GM18861 (cell line): ENCODE results near the gene PPARA.

ENCODE experiments used
- ATAC-seq: cut with Tn5 transposase; IDR thresholded peaks from one replicate; pipeline ENCODE4 v1.9.1; 2021; ENCODE audit not compliant: unreplicated experiment

Gene PPARA

DNA sequence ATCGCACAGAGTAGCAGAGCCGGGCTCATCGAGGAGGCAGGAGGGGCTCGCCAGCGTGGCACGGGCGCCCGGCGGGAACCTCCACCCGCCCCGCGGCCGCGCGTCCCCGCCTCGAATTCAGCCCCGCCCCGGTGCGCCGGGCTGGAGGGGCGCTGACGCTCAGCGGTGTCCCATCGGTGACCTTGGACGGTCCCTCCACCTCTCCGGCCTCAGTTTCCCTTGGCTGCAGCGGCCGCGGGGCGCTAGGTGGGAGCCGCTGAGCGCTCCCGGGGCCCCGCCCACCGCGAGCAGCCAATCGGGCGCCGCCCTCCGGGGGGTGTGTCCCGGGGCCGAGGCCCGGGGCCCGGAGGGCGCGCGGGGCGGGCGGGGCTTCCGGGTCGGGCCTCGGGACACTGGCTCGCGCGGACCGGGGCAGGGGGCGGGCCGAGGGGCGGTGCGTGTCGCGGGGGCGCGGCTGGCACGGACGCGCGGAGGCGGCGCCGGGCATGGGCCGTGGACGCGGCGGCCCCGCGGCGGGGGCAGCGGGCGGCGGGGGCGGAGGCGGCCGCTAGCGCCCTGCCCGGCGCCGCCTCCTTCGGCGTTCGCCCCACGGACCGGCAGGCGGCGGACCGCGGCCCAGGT lies at the start of gene PPARA:
Gene PPARA (plus strand): TSS at position 493 of the 621 bp plus-strand sequence. CDS start 47,858 bp downstream, outside the sequence.
- ATAC-seq = peak; percentile 59

DNA sequence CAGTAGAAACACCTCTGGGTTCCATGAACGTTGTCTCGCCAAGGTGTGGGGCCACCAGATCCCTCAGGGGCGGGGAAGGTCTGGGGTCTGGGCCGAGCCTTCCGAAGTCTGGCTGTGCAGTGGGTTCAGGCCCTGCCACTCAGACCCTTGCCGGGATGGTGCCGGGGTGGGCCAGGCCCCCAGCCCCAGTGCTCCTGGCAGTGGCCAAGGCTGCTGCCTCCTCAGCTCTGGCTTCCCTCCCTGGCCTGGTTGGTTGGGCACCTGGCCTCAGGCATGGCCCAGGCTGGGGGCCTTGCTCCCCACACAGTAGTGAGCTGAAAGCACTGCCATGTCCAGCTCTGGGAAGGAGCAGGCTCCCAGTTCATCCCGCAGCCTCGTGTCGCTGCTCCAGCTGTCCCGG lies 48.2 kb upstream of the PPARA start:
- no peak for ATAC-seq

- no peak for ATAC-seq
Observed at GRCh38 chr22:46102752-46103151, 47.6 kb upstream of the PPARA start.

GRCh38 chr22:46103181-46103580 lies 47.1 kb upstream of the PPARA start:
- ATAC-seq = no peak

GRCh38 chr22:46103664-46104063 lies 46.7 kb upstream of the PPARA start:
- ATAC-seq = no peak

DNA sequence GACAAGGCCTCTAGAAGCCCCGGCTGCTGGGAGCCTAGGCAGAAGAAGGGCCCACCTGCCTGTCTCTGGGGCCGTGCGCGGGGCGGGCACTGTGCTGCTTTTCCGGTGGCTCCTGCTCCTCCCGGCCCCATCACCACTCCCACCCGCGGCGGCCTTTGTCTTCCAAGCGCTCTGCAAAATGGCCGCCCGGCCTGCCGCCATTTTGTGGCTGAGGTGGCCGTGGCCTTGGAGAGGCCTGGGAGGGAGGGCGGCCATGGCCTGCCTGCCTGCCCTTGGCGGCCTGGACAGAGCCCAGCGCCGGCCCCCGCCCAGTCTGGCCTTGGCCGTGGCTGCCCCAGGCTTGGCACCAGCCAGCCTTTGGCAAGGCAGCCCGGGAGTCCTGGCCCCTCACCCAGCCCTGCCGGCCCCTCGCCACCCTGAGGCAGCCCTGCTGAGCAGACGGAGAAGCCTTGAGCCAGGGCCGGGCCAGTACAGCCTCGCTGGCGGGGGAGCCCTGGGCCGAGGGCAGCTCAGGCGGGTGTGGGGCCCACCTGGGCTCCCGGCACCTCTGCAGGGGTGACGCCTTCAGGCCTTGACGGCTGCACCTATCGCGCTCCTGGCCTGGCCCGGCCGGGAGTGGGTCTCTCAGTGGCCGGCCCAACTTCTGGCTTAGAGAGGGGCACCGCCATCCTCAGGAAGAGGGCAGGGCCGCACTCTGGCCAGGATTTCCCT lies 46.0 kb upstream of the PPARA start:
- ATAC-seq = no peak

DNA sequence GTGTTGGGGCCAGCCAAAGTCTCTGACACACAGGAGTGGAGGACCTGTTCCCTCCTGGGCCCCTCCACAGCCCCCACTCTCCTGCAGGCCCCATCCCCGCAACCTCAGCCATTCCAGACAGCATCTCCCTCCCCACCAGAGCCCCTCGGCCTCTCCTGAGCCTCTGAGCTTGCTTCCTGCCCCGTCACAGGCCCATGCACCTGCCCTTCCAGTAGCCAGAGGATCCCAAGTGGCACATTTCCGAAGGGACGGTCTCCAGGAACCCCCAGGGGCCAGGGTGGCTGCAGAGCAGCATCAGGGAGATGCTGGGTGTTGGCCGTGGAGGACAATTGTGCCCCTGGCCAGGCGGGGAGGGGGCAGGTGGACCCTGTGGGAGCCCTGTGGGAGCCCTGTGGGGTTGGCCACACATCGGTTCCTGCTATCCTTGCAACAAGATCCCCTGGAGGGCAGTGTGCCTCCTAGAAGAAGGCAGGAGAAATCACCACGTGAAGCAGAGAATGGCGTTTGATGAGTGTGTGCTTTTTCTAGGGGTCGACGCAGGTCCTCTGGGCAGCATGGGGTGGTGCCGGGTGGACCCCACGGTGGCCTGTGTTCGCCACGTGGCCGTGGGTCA lies 45.3 kb upstream of the PPARA start:
- no peak for ATAC-seq

DNA sequence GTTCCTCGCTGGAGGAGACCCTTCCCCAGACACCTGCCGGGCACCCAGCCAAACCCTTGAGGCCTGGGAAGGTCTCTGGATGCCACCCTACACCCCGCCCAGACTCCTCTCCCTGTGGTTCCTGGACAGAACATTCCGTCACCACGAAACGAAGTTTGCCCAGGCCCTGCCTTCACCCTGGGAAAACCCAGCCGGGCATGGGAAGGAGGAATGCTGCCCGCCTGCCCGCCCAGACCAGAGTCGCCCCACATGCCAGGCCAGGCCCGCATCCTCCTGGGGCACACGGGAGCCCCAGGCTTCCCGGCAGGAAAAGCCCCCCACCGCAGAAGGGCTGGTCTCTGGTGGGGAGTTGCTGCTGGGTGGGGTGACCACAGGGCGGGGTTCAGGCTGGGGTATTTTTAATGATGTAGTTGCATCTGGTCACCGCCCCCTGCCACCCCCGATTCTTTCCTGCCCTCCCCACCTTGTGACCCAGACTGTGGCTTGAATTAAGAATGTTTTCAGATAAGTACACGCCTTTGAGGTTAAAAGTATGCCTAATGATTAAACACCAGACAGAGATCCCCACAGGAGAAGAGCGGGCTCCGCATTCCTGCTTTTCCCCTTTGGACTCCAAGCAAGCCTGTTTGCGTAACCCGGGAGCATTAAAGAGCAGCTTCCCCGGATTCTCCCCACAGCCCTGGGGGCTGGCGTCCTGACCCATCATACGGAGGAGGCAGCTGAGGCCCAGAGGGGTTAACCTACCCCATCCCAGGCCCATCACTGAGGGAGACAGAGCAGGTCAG lies 44.6 kb upstream of the PPARA start:
- no peak for ATAC-seq

- ATAC-seq = no peak
Observed at GRCh38 chr22:46106279-46107022, 43.9 kb upstream of the PPARA start.

- ATAC-seq = no peak
Observed at GRCh38 chr22:46107089-46107664, 43.1 kb upstream of the PPARA start.

DNA sequence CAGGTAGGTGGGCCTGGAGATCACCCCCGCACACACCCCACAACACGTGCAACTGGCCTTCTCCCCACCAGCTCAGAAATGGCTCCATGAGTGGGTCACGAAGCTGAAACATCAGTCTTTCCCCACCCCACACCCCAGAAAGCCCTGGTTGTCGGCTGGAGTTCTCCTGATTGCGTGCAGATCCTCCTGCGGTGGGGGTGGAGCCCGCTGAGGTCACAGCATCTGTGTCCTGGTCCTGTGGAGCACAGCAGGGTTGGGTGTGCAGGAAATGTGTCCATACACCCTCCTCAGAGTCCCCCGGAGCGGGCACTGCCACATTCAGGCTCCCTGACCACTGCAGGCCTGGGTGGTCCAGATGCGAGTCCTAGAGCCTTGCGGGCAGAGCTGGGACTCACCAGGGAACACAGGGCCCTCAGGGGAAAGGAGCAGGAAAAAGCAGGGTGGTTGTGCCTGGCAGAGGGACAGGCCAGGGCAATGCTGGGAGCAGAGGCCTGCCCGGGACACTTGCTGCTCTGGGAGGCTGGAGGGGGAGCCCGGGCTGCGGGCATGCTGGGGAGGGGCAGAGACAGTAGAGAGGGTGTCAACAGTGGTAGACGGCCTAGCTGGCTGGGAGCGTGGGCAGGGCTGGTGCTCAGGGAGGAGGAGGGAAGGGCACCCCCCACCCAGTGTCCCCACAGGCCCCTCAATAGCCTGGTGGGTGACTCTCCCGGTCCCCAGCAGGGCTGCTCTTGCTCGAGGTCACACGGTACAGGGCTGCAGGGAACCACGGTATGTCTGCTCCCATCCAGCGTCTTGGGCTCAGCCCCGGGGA lies 42.4 kb upstream of the PPARA start:
- ATAC-seq = no peak

GRCh38 chr22:46108564-46109473 lies 41.5 kb upstream of the PPARA start:
- ATAC-seq = no peak

DNA sequence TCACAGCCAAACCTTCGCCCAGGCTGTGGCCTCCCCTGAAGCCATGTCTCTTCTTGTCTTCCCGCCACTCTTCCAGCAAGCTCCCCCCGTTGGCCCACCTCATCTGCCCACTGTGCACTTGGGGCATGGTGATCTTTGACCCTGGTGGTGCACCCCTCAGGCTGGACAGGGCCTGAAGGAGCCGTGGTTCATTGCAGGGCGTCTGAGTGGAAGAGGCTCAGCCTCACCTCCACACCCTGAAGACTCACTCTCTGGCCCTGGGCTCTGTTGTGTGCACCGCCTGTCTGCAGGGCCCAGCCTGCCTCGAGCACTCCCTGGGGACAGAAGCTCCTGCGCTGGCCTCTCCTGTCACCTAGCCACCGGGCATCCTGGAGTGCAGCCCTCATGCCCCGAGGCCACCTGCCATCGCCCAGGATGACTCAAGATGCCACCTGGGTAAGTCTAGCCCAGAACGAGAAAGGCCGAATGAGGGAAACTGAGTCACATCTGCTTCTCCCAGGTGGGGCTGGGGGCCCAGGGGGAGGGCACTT lies 40.8 kb upstream of the PPARA start:
- no peak for ATAC-seq

GRCh38 chr22:46110215-46110614 lies 40.1 kb upstream of the PPARA start:
- no peak for ATAC-seq

DNA sequence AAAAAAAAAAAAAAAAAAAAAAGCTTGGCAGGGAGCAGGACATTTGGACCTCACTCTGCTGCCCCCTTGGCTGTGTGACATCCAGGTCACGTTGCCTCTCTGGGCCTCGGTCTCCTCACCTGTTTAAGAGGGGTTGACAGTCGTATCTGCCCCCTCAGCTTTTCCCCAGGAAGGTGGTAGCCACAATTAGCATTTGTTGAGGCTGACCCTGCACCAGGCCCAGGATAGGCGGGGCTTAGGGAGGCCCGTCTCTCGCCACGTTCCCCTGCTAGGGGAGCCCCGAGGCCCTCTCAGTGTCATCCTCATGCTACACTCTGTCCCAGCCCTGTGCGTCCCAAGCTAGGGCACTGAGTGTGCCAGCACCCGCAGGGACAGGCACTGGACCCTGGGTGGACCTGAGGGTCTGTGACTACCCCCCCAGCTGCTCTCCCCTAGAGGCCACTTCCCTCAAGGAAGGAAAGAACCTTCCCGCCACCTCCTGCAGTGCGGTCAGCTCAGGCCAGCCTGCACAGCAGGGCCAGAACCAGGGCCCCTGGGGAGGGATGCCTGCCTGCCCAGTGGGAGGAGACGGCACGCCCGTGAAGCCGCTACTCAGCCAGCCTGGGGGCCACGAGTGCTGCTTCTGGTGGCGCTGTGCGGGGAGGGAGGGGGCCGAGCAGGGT lies 38.5 kb upstream of the PPARA start:
- no peak for ATAC-seq

GRCh38 chr22:46112405-46112804 lies 37.9 kb upstream of the PPARA start:
- no peak for ATAC-seq

- ATAC-seq = no peak
Observed at GRCh38 chr22:46113110-46113909, 37.0 kb upstream of the PPARA start.
